HG03103 (cell line): ENCODE data around the gene GPRC5B.

Experiments used
- ATAC-seq: cut with Tn5 transposase; IDR thresholded peaks from one replicate; pipeline ENCODE4 v1.9.1; 2021; ENCODE audit warnings: low read depth; ENCODE audit not compliant: unreplicated experiment

Gene GPRC5B

GRCh38 chr16:19898924-19899604 lies 14.4 kb upstream of the GPRC5B start:
- ATAC-seq, result peak; percentile 54

GRCh38 chr16:19898166-19898565 lies 13.5 kb upstream of the GPRC5B start:
- no peak for ATAC-seq

GRCh38 chr16:19896951-19897350 lies 12.3 kb upstream of the GPRC5B start:
- no peak for ATAC-seq

- ATAC-seq, result no peak
Observed at GRCh38 chr16:19894586-19894985, 9.9 kb upstream of the GPRC5B start.

GRCh38 chr16:19892902-19893301 lies 8.3 kb upstream of the GPRC5B start:
- no peak for ATAC-seq

GRCh38 chr16:19890901-19891300 lies 6.3 kb upstream of the GPRC5B start:
- ATAC-seq, result no peak

GRCh38 chr16:19888834-19889233 lies 4.2 kb upstream of the GPRC5B start:
- no peak for ATAC-seq

- peak; percentile 63 for ATAC-seq
Observed at GRCh38 chr16:19886073-19886941, 1.7 kb upstream of the GPRC5B start.

GRCh38 chr16:19885451-19886072 lies 914 bp upstream of the GPRC5B start:
- no peak for ATAC-seq

- ATAC-seq, result no peak
Observed at GRCh38 chr16:19883966-19884485, 622 bp downstream of the GPRC5B start.

GRCh38 chr16:19883296-19883965 lies 1.2 kb downstream of the GPRC5B start:
- ATAC-seq, result no peak

GRCh38 chr16:19882646-19883045 lies 2.0 kb downstream of the GPRC5B start:
- no peak for ATAC-seq

- no peak for ATAC-seq
Observed at GRCh38 chr16:19882186-19882585, 2.5 kb downstream of the GPRC5B start.

- no peak for ATAC-seq
Observed at GRCh38 chr16:19881783-19882182, 2.9 kb downstream of the GPRC5B start.

GRCh38 chr16:19881028-19881427 lies 3.6 kb downstream of the GPRC5B start:
- ATAC-seq, result no peak

GRCh38 chr16:19879241-19879792 lies 5.3 kb downstream of the GPRC5B start:
- no peak for ATAC-seq

GRCh38 chr16:19878757-19879156 lies 5.9 kb downstream of the GPRC5B start:
- no peak for ATAC-seq

- ATAC-seq, result no peak
Observed at GRCh38 chr16:19876501-19877059, 8.1 kb downstream of the GPRC5B start.

- no peak for ATAC-seq
Observed at GRCh38 chr16:19875900-19876299, 8.7 kb downstream of the GPRC5B start.
